Measurements from ENCODE around the gene DSCAML1. TPM values are rescaled to one million over a fixed set of nuclear protein-coding genes. Genes with fewer than 3 reads are reported as not detected.

DSCAML1 gene
- total RNA-seq, 1 experiment from 2014 or later, result 0.15 TPM

DNA sequence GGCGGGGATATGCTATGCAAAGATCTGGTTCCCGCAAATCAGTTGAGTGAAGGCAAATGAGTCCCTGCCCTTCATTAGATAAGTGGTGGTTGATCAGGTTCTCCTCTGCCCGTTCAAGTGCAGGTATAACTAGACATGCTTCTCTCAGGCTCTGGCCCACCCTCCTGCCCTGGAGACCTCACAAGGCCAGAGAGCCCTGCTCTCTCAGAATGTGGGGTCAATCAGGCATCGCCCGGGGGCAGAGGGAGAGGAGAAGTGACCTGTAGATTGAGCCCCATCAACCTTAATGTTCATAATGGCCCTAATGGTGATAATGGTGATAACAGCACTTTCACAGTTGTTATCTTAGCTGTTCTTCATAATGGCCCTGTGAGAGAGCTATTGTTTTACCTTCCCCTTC lies 224.3 kb downstream of the DSCAML1 start:
- Mint-ChIP-seq H3K36me3 (ENCODE audit: insufficient read depth in 1 of 3, low read depth in 3 of 3) (no peaks in the 10 kb centered on the region), H3K9me3 (no peaks in the 10 kb centered on the region), H3K4me3 (no peak overlapping the region), H3K4me1 (peaks cover 4 to 6% of the 10 kb centered on the region in 2 experiments; a peak in 3 of 4 replicates), H3K27ac (no peak overlapping the region), H3K27me3 (ENCODE audit: low read depth) (peaks cover 22% of the 10 kb centered on the region)
- H3K4me1 ChIP-seq (ENCODE audit: insufficient read depth, low read length), result no peaks in the 10 kb centered on the region
- no peak overlapping the region for H3K9ac ChIP-seq (ENCODE audit: extremely low read depth, insufficient read length, low read length)
- H3K27ac ChIP-seq (ENCODE audit: insufficient read length, low read depth, low read length), result no peak overlapping the region
- no peaks in the 10 kb centered on the region for H3K9me3 ChIP-seq (ENCODE audit: control insufficient read depth, low read depth, low read length)
- H3K79me2 ChIP-seq (ENCODE audit: insufficient read depth, low read length), result no peaks in the 10 kb centered on the region
- no peak overlapping the region for H3K56ac ChIP-seq (ENCODE audit: insufficient read length, low read depth, low read length)
- no peaks in the 10 kb centered on the region for H3K27me3 ChIP-seq (ENCODE audit: insufficient read depth, low read length)
- no peak overlapping the region for H2AFZ ChIP-seq (ENCODE audit: low read length)
- no peak overlapping the region for H2BK120ac ChIP-seq (ENCODE audit: low read depth, low read length, poor library complexity, severe bottlenecking)
- H3K79me1 ChIP-seq (ENCODE audit: insufficient read depth, low read depth, low read length, poor library complexity, severe bottlenecking), result no peaks in the 10 kb centered on the region
- H3K4me2 ChIP-seq (ENCODE audit: insufficient read depth, insufficient read length, low read length), result no peak overlapping the region
- no peak overlapping the region for H4K91ac ChIP-seq (ENCODE audit: insufficient read length, low read depth, low read length)
- no peak overlapping the region for H3K4ac ChIP-seq (ENCODE audit: low read depth, low read length)
- no peak overlapping the region for H3T11ph ChIP-seq (ENCODE audit: low read length)
- H3K23me2 ChIP-seq (ENCODE audit: insufficient read length, low read depth, low read length, poor library complexity, severe bottlenecking), result no peaks in the 10 kb centered on the region
- no peak overlapping the region for H3K23ac ChIP-seq (ENCODE audit: insufficient read length, low read depth, low read length)
- H3K14ac ChIP-seq (ENCODE audit: insufficient read depth, low read length), result no peak overlapping the region
- no peak overlapping the region for H2BK15ac ChIP-seq (ENCODE audit: low read depth, low read length)
- TF ChIP-seq, protein P1, sequence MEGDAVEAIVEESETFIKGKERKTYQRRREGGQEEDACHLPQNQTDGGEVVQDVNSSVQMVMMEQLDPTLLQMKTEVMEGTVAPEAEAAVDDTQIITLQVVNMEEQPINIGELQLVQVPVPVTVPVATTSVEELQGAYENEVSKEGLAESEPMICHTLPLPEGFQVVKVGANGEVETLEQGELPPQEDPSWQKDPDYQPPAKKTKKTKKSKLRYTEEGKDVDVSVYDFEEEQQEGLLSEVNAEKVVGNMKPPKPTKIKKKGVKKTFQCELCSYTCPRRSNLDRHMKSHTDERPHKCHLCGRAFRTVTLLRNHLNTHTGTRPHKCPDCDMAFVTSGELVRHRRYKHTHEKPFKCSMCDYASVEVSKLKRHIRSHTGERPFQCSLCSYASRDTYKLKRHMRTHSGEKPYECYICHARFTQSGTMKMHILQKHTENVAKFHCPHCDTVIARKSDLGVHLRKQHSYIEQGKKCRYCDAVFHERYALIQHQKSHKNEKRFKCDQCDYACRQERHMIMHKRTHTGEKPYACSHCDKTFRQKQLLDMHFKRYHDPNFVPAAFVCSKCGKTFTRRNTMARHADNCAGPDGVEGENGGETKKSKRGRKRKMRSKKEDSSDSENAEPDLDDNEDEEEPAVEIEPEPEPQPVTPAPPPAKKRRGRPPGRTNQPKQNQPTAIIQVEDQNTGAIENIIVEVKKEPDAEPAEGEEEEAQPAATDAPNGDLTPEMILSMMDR (conservative IDR thresholded peaks at IDR 0.05), result no peak
- no peak overlapping the region for H2AK5ac ChIP-seq (ENCODE audit: insufficient read length, low read length)
- H4K20me1 ChIP-seq (ENCODE audit: control insufficient read depth, insufficient read depth, insufficient read length), result no peaks in the 10 kb centered on the region
- H4K8ac ChIP-seq (replicated peaks; ENCODE audit: insufficient read length, low read depth, low read length), result no peak overlapping the region
- DNase-seq, result no peak
- no peak overlapping the region for H2BK12ac ChIP-seq (ENCODE audit: insufficient read length, low read depth, low read length)
- no CpG with 5 or more reads among the region's 5 CpGs for WGBS (ENCODE audit: extremely low coverage, insufficient read length, low lambda C conversion rate)
- H3K18ac ChIP-seq (ENCODE audit: insufficient read length, low read depth, low read length), result no peak overlapping the region
- H2BK5ac ChIP-seq (ENCODE audit: insufficient read length, low read length), result no peak overlapping the region
- no peak overlapping the region for H4K5ac ChIP-seq (ENCODE audit: insufficient read length, low read depth, low read length)
- no peak overlapping the region for H2BK20ac ChIP-seq (ENCODE audit: low read depth, low read length, poor library complexity, severe bottlenecking)

All from H9 (cell line).